HG03025 (cell line): Measurements from ENCODE around the gene FAM120C.

ENCODE experiments used
- ATAC-seq: cut with Tn5 transposase; IDR thresholded peaks from one replicate; pipeline ENCODE4 v1.9.1; 2021; ENCODE audit warnings: mild to moderate bottlenecking, moderate library complexity; ENCODE audit not compliant: unreplicated experiment, low FRiP score

Gene FAM120C

GRCh38 chrX:54182864-54183613 is at the start of gene FAM120C:
FAM120C (minus strand) TSS chrX:54183254; CDS start chrX:54183198, 56 bp downstream.
- ATAC-seq, result peak; percentile 57

GRCh38 chrX:54230435-54231148 is 47.5 kb upstream of the FAM120C start:
- no peak for ATAC-seq

GRCh38 chrX:54223581-54223980 is 40.5 kb upstream of the FAM120C start:
- ATAC-seq, result no peak

GRCh38 chrX:54213603-54214002 is 30.5 kb upstream of the FAM120C start:
- no peak for ATAC-seq

GRCh38 chrX:54208531-54208930 is 25.5 kb upstream of the FAM120C start:
- ATAC-seq, result no peak

- ATAC-seq, result no peak
Observed at GRCh38 chrX:54198262-54198661, 15.2 kb upstream of the FAM120C start.

GRCh38 chrX:54194982-54195588 is 12.0 kb upstream of the FAM120C start:
- no peak for ATAC-seq

- no peak for ATAC-seq
Observed at GRCh38 chrX:54193085-54193821, 10.2 kb upstream of the FAM120C start.

GRCh38 chrX:54184474-54184873 is 1.4 kb upstream of the FAM120C start:
- ATAC-seq, result no peak

- peak; percentile 55 for ATAC-seq
Observed at GRCh38 chrX:54182194-54182863, 725 bp downstream of the FAM120C start.

GRCh38 chrX:54181202-54181953 is 1.7 kb downstream of the FAM120C start:
- no peak for ATAC-seq

GRCh38 chrX:54180403-54180802 is 2.7 kb downstream of the FAM120C start:
- ATAC-seq, result no peak

GRCh38 chrX:54178100-54178940 is 4.7 kb downstream of the FAM120C start:
- no peak for ATAC-seq

GRCh38 chrX:54177306-54177705 is 5.7 kb downstream of the FAM120C start:
- no peak for ATAC-seq

GRCh38 chrX:54173791-54174190 is 9.3 kb downstream of the FAM120C start:
- no peak for ATAC-seq

GRCh38 chrX:54172455-54172854 is 10.6 kb downstream of the FAM120C start:
- no peak for ATAC-seq

GRCh38 chrX:54171527-54172250 is 11.4 kb downstream of the FAM120C start:
- no peak for ATAC-seq

- no peak for ATAC-seq
Observed at GRCh38 chrX:54171091-54171490, 12.0 kb downstream of the FAM120C start.
